ENCODE results near the gene LRRC70. TPM values are rescaled to one million over a fixed set of nuclear protein-coding genes. Genes with fewer than 3 reads are reported as not detected.

LRRC70 gene
- total RNA-seq, 4 donors from 2014 or later = 1.0 to 3.6 (median 2.3) TPM

GRCh38 chr5:62585306-62585705, 6.7 kb downstream of the LRRC70 start:
- Histone ChIP-seq H3K27ac (replicated peaks in 1 of 4) (no peak overlapping the region), H3K4me1 (no peaks in the 10 kb centered on the region), H3K4me3 (no peak overlapping the region), H3K36me3 (peaks cover 0 to 5% (median 0%) of the 10 kb centered on the region in 4 donors), H3K27me3 (no peaks in the 10 kb centered on the region), H3K9me3 (no peaks in the 10 kb centered on the region)
- TF ChIP-seq POLR2AphosphoS5 (IDR thresholded peaks at IDR 0.05) = no peak
- no peak for TF ChIP-seq EP300 (IDR thresholded peaks at IDR 0.05)
- no peak for TF ChIP-seq CTCF (IDR thresholded peaks at IDR 0.05)
- TF ChIP-seq POLR2A (IDR thresholded peaks at IDR 0.05; ENCODE audit: low read depth) = no peak
- 83% methylated on average over 2 of the region's 2 CpGs for WGBS
- DNase-seq (ENCODE audit: extremely low spot score) = no peak
- intact Hi-C loops (cut with DNase I) = no loop called here

- H3K36me3 ChIP-seq = peaks cover 0 to under 1% (median 0%) of the 10 kb centered on the region in 4 donors
- H3K4me1 ChIP-seq = no peaks in the 10 kb centered on the region
- H3K27ac ChIP-seq (replicated peaks in 1 of 4) = no peak overlapping the region
- no peaks in the 10 kb centered on the region for H3K9me3 ChIP-seq
- no peaks in the 10 kb centered on the region for H3K27me3 ChIP-seq
- no peak for TF ChIP-seq POLR2AphosphoS5 (IDR thresholded peaks at IDR 0.05)
- H3K4me3 ChIP-seq = no peak overlapping the region
- DNase-seq (ENCODE audit: extremely low spot score) = no peak
- intact Hi-C loops (cut with DNase I) = no loop called here
These were observed 7.1 kb downstream of the LRRC70 start for GRCh38 chr5:62585751-62586150.

- TF ChIP-seq POLR2A (IDR thresholded peaks at IDR 0.05; ENCODE audit: low read depth) (no peak), CTCF (IDR thresholded peaks at IDR 0.05) (no peak), POLR2AphosphoS5 (IDR thresholded peaks at IDR 0.05) (no peak), EP300 (IDR thresholded peaks at IDR 0.05) (no peak)
- DNase-seq (ENCODE audit: extremely low spot score) = no peak
- no peak overlapping the region for H3K4me3 ChIP-seq
- H3K4me1 ChIP-seq = no peaks in the 10 kb centered on the region
- H3K9me3 ChIP-seq = no peaks in the 10 kb centered on the region
- H3K36me3 ChIP-seq = peaks cover 0 to 14% (median 6%) of the 10 kb centered on the region in 4 donors
- H3K27ac ChIP-seq (replicated peaks in 1 of 4) = no peak overlapping the region
- WGBS = 71% methylated on average over 3 of the region's 3 CpGs
- no peaks in the 10 kb centered on the region for H3K27me3 ChIP-seq
- intact Hi-C loops (cut with DNase I) = no loop called here
These were observed 9.1 kb downstream of the LRRC70 start for GRCh38 chr5:62587737-62588136.

GRCh38 chr5:62588668-62589067, 10.0 kb downstream of the LRRC70 start:
- no peak for DNase-seq (ENCODE audit: extremely low spot score)
- intact Hi-C loops (cut with DNase I) = no loop called here
- peaks cover 0 to 20% (median 9%) of the 10 kb centered on the region in 4 donors for H3K36me3 ChIP-seq
- no peaks in the 10 kb centered on the region for H3K27me3 ChIP-seq
- H3K9me3 ChIP-seq = no peaks in the 10 kb centered on the region
- H3K4me3 ChIP-seq = no peak overlapping the region
- no peaks in the 10 kb centered on the region for H3K4me1 ChIP-seq
- TF ChIP-seq POLR2AphosphoS5 (IDR thresholded peaks at IDR 0.05) = no peak
- WGBS = 96% methylated on average over 4 of the region's 4 CpGs
- no peak overlapping the region for H3K27ac ChIP-seq (replicated peaks in 1 of 4)

GRCh38 chr5:62589504-62589903, 10.9 kb downstream of the LRRC70 start:
- Histone ChIP-seq H3K36me3 (peaks cover 0 to 26% (median 14%) of the 10 kb centered on the region in 4 donors), H3K27ac (replicated peaks in 1 of 4) (no peak overlapping the region), H3K4me3 (no peak overlapping the region), H3K9me3 (no peaks in the 10 kb centered on the region), H3K4me1 (no peaks in the 10 kb centered on the region), H3K27me3 (no peaks in the 10 kb centered on the region)
- WGBS = 96% methylated on average over 2 of the region's 2 CpGs
- intact Hi-C loops (cut with DNase I) = no loop called here
- DNase-seq (ENCODE audit: extremely low spot score) = no peak
- TF ChIP-seq POLR2AphosphoS5 (IDR thresholded peaks at IDR 0.05) (no peak), CTCF (IDR thresholded peaks at IDR 0.05) (no peak), POLR2A (IDR thresholded peaks at IDR 0.05; ENCODE audit: low read depth) (no peak), EP300 (IDR thresholded peaks at IDR 0.05) (no peak)

- Histone ChIP-seq H3K4me1 (no peaks in the 10 kb centered on the region), H3K9me3 (no peaks in the 10 kb centered on the region), H3K27ac (replicated peaks in 1 of 4) (no peak overlapping the region), H3K4me3 (no peak overlapping the region), H3K27me3 (no peaks in the 10 kb centered on the region), H3K36me3 (peaks cover 0 to 31% (median 15%) of the 10 kb centered on the region in 4 donors)
- no peak for TF ChIP-seq POLR2A (IDR thresholded peaks at IDR 0.05; ENCODE audit: low read depth)
- intact Hi-C loops (cut with DNase I) = no loop called here
- DNase-seq (ENCODE audit: extremely low spot score) = no peak
- WGBS = 93% methylated on average over 2 of the region's 2 CpGs
These were observed 11.8 kb downstream of the LRRC70 start for GRCh38 chr5:62590387-62590786.
